SK-N-SH treated with all-trans-retinoic acid at 6 μM for 48 hours (cell line): ENCODE data around the gene TTC31.
"Not testable (repeated sequence)": the region's sequence is repeated elsewhere in the genome, so short reads cannot be mapped to it uniquely, and the experiment has no call there.

Experiments used
- ATAC-seq: fragments of 200-7000 bp; cut with Tn5 transposase; 3 replicates; pipeline ENCODE4 v1.9.1; 2020; ENCODE audit warnings: mild to moderate bottlenecking, moderate library complexity
- ARNTL ChIP-seq: fragments of 450-650 bp; formaldehyde crosslinking; IDR thresholded peaks from 2 replicates; pipeline ENCODE4 v1.5.0; 2020; ENCODE audit warnings: low read depth, mild to moderate bottlenecking, moderate library complexity, borderline replicate concordance
- BACH2 ChIP-seq: fragments of 250-450 bp; sonication (Bioruptor Pico); IDR thresholded peaks from 2 replicates; pipeline ENCODE4 v1.9.0; 2021; ENCODE audit warnings: mild to moderate bottlenecking, borderline replicate concordance
- CSDC2 ChIP-seq: fragments of 250-450 bp; sonication (Bioruptor Pico); IDR thresholded peaks from 2 replicates; pipeline ENCODE4 v1.5.0; 2020; ENCODE audit warnings: mild to moderate bottlenecking, moderate library complexity
- GLIS3 ChIP-seq: fragments of 250-450 bp; sonication (Bioruptor Pico); IDR thresholded peaks from 2 replicates; pipeline ENCODE4 v1.5.0; 2020; ENCODE audit warnings: mild to moderate bottlenecking, moderate library complexity
- ISL1 ChIP-seq: fragments of 250-450 bp; sonication (Bioruptor Pico); IDR thresholded peaks from 2 replicates; pipeline ENCODE4 v2.1.2; 2022; ENCODE audit warnings: mild to moderate bottlenecking, moderate library complexity
- OSR1 ChIP-seq: fragments of 250-450 bp; sonication (Bioruptor Pico); IDR thresholded peaks from 2 replicates; pipeline ENCODE4 v1.8.0; 2022; ENCODE audit warnings: moderate library complexity, mild to moderate bottlenecking, inconsistent platforms
- POU6F1 ChIP-seq: fragments of 250-450 bp; sonication (Bioruptor Pico); IDR thresholded peaks from 2 replicates; pipeline ENCODE4 v1.8.0; 2021; ENCODE audit warnings: low read depth, mild to moderate bottlenecking, moderate library complexity, borderline replicate concordance
- PPARA ChIP-seq: fragments of 250-450 bp; sonication (Bioruptor Pico); IDR thresholded peaks from 2 replicates; pipeline ENCODE4 v1.5.0; 2020; ENCODE audit warnings: mild to moderate bottlenecking, borderline replicate concordance
- RARB ChIP-seq: fragments of 250-450 bp; sonication (Bioruptor Pico); IDR thresholded peaks from 2 replicates; pipeline ENCODE4 v1.8.0; 2021; ENCODE audit warnings: mild to moderate bottlenecking, moderate library complexity
- SNAI2 ChIP-seq: fragments of 250-450 bp; sonication (Bioruptor Pico); IDR thresholded peaks from 2 replicates; pipeline ENCODE4 v1.5.0; 2020; ENCODE audit warnings: mild to moderate bottlenecking, moderate library complexity
- TCF4 ChIP-seq: fragments of 250-450 bp; sonication (Bioruptor Pico); IDR thresholded peaks from 2 replicates; pipeline ENCODE4 v1.8.0; 2021; ENCODE audit warnings: mild to moderate bottlenecking, moderate library complexity, borderline replicate concordance
- TOX ChIP-seq: fragments of 250-450 bp; sonication (Bioruptor Pico); IDR thresholded peaks from 2 replicates; pipeline ENCODE4 v1.8.0; 2021; ENCODE audit warnings: mild to moderate bottlenecking, moderate library complexity, borderline replicate concordance
- ZC3H10 ChIP-seq: fragments of 250-450 bp; sonication (Bioruptor Pico); IDR thresholded peaks from 2 replicates; pipeline ENCODE4 v1.5.1; 2021; ENCODE audit warnings: mild to moderate bottlenecking, moderate library complexity
- ZFP3 ChIP-seq: fragments of 250-450 bp; sonication (Bioruptor Pico); IDR thresholded peaks from 2 replicates; pipeline ENCODE4 v1.5.0; 2020; ENCODE audit warnings: mild to moderate bottlenecking, moderate library complexity
- ZFP30 ChIP-seq: fragments of 450-650 bp; formaldehyde crosslinking; IDR thresholded peaks from 2 replicates; pipeline ENCODE4 v1.5.0; 2022; ENCODE audit warnings: mild to moderate bottlenecking, moderate library complexity
- ZNF70 ChIP-seq: fragments of 450-650 bp; formaldehyde crosslinking; IDR thresholded peaks from 2 replicates; pipeline ENCODE4 v1.5.0; 2020; ENCODE audit warnings: mild to moderate bottlenecking, moderate library complexity
- TF ChIP-seq, protein P1 (sequence below): fragments of 250-450 bp; sonication (Bioruptor Pico); IDR thresholded peaks from 2 replicates; pipeline ENCODE4 v1.5.1; 2020; ENCODE audit warnings: low read depth, mild to moderate bottlenecking, moderate library complexity
- TF ChIP-seq, protein P2 (sequence below): fragments of 250-450 bp; sonication (Bioruptor Pico); IDR thresholded peaks from 2 replicates; pipeline ENCODE4 v1.5.1; 2021; ENCODE audit warnings: mild to moderate bottlenecking, moderate library complexity
- TF ChIP-seq, protein P3 (sequence below): fragments of 250-450 bp; sonication (Bioruptor Pico); IDR thresholded peaks from 2 replicates; pipeline ENCODE4 v1.8.0; 2020; ENCODE audit warnings: mild to moderate bottlenecking, moderate library complexity, borderline replicate concordance

TTC31 gene

GRCh38 chr2:74462786-74463105 is 20.1 kb upstream of the TTC31 start:
- TF ChIP-seq CSDC2 (CRISPR knock-in tag) (no peak), ARNTL (CRISPR knock-in tag) (no peak), OSR1 (CRISPR knock-in tag) (no peak)
- ATAC-seq, result no peak

DNA sequence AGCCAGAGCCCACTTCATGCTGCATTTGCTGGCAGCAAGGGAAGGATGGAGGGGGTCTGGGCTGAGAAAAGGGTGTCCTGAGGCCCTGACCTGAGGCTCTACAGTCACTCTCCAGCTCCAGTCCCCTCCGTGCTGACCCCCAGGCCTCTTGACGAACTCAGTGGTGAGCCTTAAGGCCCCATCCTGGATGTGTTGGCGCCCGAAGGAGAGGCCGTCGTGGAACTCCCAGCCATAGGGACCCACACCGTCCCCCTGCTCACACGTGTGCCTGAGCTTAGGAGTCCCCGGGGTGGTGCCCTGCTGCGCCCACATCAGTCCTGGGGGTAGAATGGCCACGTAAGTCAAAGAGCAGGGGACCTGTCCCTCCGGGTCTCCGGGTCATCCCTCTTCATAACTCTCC is 18.5 kb upstream of the TTC31 start:
- peak; percentile 16 for ATAC-seq
- no peak for TF ChIP-seq OSR1 (CRISPR knock-in tag)
- TF ChIP-seq TOX (CRISPR knock-in tag), result no peak
- TF ChIP-seq, protein P1, sequence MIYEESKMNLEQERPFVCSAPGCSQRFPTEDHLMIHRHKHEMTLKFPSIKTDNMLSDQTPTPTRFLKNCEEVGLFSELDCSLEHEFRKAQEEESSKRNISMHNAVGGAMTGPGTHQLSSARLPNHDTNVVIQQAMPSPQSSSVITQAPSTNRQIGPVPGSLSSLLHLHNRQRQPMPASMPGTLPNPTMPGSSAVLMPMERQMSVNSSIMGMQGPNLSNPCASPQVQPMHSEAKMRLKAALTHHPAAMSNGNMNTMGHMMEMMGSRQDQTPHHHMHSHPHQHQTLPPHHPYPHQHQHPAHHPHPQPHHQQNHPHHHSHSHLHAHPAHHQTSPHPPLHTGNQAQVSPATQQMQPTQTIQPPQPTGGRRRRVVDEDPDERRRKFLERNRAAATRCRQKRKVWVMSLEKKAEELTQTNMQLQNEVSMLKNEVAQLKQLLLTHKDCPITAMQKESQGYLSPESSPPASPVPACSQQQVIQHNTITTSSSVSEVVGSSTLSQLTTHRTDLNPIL (CRISPR knock-in tag), result no peak
- TF ChIP-seq ZC3H10 (CRISPR knock-in tag), result no peak
- no peak for TF ChIP-seq GLIS3
- TF ChIP-seq BACH2 (CRISPR knock-in tag), result no peak
- TF ChIP-seq SNAI2, result no peak
- TF ChIP-seq ZNF70 (CRISPR knock-in tag), result no peak
- TF ChIP-seq, protein P2, sequence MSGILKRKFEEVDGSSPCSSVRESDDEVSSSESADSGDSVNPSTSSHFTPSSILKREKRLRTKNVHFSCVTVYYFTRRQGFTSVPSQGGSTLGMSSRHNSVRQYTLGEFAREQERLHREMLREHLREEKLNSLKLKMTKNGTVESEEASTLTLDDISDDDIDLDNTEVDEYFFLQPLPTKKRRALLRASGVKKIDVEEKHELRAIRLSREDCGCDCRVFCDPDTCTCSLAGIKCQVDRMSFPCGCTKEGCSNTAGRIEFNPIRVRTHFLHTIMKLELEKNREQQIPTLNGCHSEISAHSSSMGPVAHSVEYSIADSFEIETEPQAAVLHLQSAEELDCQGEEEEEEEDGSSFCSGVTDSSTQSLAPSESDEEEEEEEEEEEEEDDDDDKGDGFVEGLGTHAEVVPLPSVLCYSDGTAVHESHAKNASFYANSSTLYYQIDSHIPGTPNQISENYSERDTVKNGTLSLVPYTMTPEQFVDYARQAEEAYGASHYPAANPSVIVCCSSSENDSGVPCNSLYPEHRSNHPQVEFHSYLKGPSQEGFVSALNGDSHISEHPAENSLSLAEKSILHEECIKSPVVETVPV (CRISPR knock-in tag), result no peak
- no peak for TF ChIP-seq TCF4 (CRISPR knock-in tag)
- TF ChIP-seq ISL1 (CRISPR knock-in tag), result no peak
- TF ChIP-seq, all 23 proteins: peak for 0

GRCh38 chr2:74470742-74471141 is 12.1 kb upstream of the TTC31 start:
- ATAC-seq, result not testable (repeated sequence)

- TF ChIP-seq ZNF70 (CRISPR knock-in tag) (no peak), TOX (CRISPR knock-in tag) (no peak)
- peak; percentile 3; the same call in 2 of the 3 replicates for ATAC-seq
Measured at GRCh38 chr2:74471332-74472065, 11.4 kb upstream of the TTC31 start.

DNA sequence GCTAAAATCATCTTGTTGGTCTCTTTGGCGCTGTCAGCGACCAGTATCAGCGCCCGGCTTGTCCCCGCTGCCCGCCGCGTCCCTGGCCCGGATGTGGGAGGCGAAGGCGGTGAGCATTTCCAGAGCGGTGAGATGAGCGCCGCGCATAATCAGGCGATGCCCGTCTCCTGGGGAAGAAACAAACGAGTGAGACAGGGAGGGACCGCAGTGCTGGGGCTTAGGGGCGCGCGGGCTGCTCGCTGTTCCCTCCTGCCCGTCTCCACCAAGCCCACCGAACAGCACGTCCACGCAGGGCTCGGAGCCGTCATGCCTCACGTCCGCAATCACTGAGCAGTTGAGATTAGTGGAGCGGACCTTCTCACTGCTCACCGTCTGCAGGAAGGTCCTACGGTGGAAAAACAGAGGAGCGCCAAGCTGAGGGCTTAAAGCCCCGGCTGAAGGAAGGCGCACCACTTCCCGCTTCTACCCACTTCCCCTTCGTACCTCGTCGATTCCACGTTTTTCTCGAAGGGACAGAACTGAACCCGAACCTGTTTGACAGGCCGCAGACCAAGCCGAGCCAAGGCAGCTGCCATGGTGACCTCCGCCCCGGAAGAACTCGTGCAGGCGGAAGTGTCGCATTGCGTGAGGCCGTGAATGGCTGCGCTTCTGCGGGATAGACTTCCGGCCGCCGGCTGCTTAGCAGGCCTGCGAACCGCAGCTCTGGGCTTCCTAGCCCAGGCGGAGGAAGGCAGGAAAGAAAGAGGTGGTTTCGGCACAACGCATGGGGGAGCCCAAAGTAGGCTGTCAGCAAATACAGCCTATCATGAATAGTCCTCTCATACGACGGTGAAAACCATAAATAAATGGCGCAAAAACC is 10.6 kb upstream of the TTC31 start, which contains the start of gene MRPL53:
MRPL53 (minus strand) TSS at position 595 of the 859 bp plus-strand sequence; CDS start at position 575, 20 bp downstream.
- no peak for TF ChIP-seq ZFP30
- TF ChIP-seq, protein P3, sequence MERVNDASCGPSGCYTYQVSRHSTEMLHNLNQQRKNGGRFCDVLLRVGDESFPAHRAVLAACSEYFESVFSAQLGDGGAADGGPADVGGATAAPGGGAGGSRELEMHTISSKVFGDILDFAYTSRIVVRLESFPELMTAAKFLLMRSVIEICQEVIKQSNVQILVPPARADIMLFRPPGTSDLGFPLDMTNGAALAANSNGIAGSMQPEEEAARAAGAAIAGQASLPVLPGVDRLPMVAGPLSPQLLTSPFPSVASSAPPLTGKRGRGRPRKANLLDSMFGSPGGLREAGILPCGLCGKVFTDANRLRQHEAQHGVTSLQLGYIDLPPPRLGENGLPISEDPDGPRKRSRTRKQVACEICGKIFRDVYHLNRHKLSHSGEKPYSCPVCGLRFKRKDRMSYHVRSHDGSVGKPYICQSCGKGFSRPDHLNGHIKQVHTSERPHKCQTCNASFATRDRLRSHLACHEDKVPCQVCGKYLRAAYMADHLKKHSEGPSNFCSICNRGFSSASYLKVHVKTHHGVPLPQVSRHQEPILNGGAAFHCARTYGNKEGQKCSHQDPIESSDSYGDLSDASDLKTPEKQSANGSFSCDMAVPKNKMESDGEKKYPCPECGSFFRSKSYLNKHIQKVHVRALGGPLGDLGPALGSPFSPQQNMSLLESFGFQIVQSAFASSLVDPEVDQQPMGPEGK (CRISPR knock-in tag), result no peak
- no peak for TF ChIP-seq PPARA (CRISPR knock-in tag)
- TF ChIP-seq POU6F1, result 0 out of 2 replicates have a peak, but pooled peaks have one; percentile 70
- TF ChIP-seq TCF4 (CRISPR knock-in tag), result 0 out of 2 replicates have a peak, but pooled peaks have one; percentile 15
- no peak for TF ChIP-seq ZC3H10 (CRISPR knock-in tag)
- TF ChIP-seq BACH2 (CRISPR knock-in tag), result no peak
- TF ChIP-seq, protein P1 (CRISPR knock-in tag), result no peak
- TF ChIP-seq ARNTL (CRISPR knock-in tag), result no peak
- no peak for TF ChIP-seq OSR1 (CRISPR knock-in tag)
- 0 out of 2 replicates have a peak, but pooled peaks have one; percentile 11 for TF ChIP-seq RARB (CRISPR knock-in tag)
- TF ChIP-seq ZFP3 (CRISPR knock-in tag), result peak; percentile 61; the same call in 1 of the 2 replicates
- no peak for TF ChIP-seq CSDC2 (CRISPR knock-in tag)
- TF ChIP-seq GLIS3, result peak; percentile 86
- peak; percentile 91 for ATAC-seq
